ENCODE measurements around the gene TNFRSF19.
A peak's percentile ranks its signal among the peaks of the same experiment; 100 is the strongest.

Gene TNFRSF19

DNA sequence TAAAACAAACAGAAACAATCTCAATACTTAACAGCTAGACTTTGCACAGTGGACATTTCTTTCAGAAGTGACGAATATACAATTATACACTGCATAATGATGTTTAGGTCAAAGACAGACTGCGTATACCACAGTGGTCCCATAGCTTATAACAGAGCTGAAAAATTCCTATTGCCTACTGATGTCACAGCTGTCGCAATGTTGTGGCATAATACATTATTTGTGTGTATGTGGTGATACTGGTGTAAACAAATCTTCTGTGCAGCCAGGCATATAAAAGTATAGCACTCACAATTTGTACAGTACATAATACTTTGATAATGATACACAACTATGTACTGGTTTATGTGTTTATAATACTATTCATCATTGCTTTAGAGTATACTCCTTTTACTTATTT lies 116.7 kb downstream of the TNFRSF19 start:
- DNase-seq (ENCODE audit: low spot score), result no peak

DNA sequence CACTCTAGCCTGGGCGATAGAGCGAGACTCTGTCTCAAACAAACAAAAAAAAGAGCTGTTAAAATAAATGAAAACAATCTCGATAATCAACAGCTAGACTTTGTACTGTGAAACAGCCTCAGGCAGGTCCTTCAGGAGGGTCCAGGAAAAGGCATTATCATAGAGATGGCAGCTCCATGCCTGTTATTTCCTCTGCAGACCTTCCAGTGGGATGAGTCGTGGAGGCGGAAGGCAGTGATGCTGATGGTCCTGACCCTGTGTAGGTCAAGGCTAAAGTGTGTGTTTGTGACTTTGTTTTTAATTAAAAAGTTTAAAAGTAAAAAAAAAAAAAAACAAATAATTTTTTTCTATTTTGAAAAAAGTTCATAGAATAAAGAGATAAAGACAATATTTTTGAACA lies 117.4 kb downstream of the TNFRSF19 start:
- no peak for DNase-seq (ENCODE audit: low spot score)

DNA sequence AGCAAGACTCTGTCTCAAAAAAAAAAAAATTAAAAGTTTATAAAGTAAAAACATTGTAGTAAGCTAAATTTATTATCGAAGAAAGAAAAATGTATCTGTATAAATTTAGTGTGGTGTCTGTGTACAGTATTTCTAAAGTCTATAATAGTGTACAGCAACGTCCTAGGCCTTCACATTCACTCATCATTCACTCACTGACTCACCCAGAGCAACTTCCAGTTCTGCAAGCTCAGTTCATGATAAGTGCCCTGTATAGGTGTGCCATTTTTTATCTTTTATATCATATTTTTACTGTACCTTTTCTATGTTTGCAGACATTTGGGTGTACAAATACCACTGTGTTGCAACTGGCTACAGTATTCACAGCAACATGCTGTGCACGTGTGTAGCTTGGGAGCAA lies 118.1 kb downstream of the TNFRSF19 start:
- no peak for DNase-seq (ENCODE audit: low spot score)

DNA sequence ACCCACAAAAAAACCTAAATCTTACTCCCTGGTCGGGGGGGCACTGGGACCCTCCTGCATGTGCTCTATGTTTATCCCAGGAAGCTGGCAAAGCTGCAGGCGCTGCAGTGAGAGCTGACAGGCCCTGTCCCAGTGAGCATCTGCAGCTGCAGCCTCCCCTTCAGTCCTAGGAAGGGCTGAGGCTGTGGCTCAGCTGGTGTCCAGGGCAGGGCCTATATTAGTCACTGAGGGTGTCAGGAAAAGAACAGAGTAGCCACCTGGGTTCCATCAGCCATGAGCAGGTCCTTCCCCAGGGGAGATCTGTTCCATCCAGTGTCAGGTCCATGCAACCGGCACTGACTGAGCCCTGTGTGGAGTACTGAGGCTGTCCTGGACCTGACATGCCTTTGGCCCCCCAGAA lies 120.5 kb downstream of the TNFRSF19 start:
- no peak for DNase-seq (ENCODE audit: low spot score)

DNA sequence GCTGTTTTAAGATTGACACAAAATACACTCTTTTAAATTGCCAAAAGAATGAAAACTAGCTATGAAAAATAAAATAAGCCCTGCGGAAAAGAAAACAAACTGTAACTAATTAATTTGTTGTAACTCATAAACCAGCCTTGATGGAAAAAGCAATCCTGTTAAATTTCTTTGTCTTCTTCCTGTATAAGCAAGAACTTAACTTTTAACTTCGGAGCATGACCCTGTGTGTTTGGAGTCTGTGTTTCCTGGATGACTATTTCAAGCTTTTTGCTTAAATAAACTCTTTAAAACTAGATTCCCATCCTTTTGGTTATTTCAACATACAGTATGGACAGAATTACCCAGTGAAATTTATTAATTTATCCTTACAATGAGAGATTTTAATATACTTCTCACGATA lies 122.6 kb downstream of the TNFRSF19 start:
- DNase-seq (ENCODE audit: low spot score), result no peak

DNA sequence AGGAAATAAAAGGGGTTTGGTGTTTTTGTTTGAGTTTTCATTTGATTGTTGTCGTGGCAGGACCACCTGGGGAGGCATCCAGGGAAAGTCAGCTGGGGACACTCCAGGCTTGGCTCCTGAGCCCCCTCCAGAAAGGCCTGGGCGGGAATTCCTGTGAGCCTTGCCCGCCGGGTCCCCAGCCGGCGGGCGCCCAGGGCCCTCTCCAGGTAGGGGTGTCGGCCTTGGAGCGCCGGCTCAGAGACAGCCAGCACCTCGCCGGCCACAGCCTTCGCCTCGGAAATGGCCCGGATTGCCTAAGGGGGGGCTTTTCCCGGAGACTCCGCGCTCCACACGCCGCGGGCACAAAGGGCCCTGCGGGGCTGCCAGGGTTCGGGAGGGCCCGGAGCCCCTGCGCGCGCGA lies 125.0 kb downstream of the TNFRSF19 start:
- DNase-seq (ENCODE audit: low spot score), result no peak

DNA sequence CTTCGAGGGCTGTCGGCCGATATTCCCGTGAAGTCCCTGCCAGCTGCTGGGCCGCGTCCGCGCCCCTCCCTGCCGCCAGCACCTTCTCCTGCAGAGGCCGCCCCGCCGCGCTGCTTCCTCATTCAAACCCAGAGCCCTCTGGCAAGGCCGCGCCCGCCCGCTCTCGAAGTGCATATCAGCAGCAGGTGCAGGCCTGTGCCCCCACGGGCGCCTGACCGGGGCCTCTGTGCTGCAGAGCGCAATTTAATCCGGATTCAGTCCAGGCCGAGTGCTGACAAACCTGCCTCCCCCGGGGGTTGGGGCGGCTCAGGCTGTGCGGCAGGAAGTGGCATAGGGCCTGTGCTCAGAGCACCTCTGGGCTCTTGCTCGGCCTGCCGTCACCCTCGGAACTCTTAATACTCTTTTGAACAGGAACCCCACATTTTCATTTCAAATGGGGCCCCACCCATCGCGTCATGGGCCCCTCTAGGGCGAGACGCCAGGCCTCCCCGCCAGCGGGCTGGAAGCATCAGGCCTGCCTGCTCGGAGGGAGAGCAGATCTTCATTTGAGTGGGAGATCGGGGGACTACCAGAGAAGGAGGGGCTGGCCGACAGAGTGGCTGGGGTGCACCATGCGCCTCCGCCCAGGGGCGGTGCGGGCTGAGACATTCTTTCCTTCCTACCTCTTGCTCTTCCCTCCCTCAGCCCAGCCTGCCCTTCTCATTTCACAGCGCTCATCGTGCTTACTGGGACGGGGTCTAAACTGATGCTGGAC lies 125.7 kb downstream of the TNFRSF19 start:
- no peak for DNase-seq (ENCODE audit: low spot score)

DNA sequence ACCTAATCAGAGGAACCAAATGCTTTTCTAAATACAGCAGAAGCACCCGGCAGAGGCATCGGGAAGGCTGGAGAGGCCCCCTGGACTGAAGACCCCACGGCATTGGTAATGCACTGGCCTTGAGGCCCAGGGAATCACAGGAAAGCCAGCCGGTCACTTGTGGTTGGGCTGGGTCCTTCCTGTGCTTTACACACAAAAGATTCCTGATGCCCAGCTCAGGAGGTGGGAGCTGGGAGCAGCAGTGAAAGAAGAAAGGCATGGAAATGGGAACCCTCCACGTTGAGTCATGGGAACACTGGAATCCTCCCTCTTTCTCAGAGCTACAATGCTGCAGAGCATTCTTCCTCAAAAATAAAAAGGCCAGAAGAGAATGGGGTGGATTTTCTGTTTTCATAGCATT lies 126.4 kb downstream of the TNFRSF19 start:
- no peak for DNase-seq (ENCODE audit: low spot score)

DNA sequence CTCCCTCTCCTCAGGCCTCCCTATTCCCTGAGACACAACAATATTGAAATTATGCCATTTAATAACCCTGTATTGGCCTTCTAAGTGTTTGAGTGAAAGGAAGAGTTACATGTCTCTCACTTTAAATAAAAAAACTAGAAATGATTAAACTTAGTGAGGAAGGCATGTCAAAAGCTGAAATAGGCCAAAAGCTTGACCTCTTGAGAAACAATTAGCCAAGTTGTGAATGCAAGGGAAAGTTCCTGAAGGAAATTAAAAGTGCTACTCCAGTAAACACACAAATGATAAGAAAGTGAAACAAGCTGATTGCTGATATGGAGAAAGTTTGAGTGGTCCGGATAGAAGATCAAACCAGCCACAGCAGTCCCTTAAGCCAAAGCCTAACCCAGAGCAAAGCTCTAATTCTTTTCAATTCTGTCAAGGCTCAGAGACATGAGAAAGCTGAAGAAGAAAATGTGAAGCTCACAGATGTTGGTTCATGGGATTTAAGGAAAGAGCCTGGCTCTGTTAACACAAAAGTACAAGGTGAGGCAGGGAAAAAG lies 127.6 kb downstream of the TNFRSF19 start:
- DNase-seq (ENCODE audit: low spot score), result no peak

DNA sequence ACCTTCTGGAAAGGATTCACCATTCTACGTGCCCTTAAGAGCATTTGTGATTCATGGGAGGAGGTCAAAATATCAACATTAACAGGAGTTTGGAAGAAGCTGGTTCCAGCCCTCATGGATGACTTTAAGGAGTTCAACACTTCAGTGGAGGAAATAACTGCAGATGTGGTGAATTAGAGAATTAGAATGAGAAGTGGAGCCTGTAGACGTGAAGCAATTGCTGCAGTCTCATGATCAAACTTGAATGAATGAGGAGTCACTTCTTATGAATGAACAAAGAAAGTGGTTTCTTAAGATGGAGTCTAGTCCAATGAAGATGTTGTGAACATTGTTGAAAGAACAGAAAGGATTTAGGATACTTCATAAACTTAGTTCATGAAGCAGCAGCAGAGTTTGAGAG lies 129.1 kb downstream of the TNFRSF19 start:
- DNase-seq (ENCODE audit: low spot score), result no peak

DNA sequence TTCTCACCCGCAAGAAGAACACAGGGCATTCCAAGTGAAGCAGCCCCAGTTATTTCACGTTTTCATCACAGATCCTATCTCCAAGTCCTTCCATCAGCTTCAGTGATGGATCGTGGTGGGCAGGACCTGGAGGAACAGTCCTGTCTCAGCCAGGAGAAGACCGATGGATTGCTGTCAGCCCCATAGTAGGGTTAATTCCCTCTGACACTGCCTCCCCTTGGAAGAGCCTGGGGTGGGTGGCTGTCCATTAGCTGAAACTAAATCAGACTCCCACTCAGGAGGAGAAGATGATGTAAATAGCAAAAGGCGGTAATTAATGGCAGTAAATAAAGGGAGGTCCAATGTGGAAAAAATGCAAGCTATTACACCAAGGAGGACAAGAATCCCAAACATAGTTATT lies 131.0 kb downstream of the TNFRSF19 start:
- no peak for DNase-seq (ENCODE audit: low spot score)

DNA sequence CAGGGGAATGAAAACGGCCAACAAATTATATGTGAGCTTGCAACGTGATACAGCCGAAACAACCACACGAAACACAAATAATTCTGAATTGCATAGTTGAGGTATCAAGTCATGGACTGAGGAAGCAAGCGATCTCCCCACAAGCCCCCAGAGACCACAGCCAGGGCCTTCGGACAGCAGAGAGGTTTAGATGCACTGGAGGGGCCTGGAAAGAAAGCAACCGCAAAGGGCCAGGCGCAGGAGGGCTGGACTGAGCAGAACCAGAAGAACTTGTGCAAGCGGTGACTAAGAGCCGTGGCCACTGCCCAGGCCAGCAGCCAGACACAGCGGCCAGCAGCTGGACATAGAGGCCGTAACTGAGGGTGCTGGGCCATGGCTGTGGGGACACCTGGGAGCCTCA lies 131.4 kb downstream of the TNFRSF19 start:
- no peak for DNase-seq (ENCODE audit: low spot score)

DNA sequence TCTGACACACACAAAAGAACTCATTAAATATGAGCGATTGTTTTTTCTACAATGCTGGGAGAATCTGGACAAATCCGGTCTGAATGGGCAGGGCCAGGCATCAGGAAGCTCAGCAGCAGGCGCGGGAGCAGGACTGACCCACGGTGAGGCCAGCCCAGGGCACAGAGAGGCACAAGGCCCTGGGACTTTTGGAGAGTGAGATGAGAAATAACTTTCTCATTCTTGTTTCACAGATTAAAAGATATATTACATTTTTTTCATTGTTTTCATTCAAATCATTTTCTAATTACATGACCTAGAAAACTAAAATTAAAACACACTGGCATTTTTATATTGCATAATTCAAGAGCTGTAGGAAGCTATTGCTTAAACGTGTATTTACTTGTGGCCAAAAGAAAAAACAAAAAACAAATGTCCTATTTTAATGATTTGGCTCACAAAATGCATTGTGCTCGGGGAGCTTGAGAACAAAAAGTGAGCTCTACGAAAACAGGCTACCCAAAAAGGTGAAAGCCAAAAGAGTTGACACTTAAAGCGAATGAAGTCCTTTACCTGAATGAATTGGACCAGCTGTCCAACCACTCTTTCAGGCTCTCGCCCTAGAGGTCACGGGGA lies 133.1 kb downstream of the TNFRSF19 start:
- no peak for DNase-seq (ENCODE audit: low spot score)

DNA sequence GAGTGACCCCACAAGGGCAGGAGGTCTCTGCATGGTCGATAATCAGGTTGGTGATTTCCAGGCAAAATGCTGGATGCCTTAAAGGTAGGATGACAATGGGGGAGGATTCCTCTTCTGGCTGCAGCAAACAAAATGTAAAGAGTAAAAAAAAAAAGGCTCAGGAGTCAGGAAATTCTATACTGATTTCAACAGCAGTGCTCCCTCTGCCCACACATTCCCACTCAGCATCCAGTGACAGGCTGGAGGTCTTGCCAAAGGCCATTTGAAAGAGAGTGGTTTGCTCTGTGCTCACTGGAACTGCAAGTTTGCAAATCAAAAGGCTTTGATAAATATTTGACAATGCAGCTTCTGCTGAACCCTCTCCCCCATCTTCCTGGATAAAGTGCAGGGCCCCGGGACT lies 135.4 kb downstream of the TNFRSF19 start:
- no peak for DNase-seq (ENCODE audit: low spot score)

DNA sequence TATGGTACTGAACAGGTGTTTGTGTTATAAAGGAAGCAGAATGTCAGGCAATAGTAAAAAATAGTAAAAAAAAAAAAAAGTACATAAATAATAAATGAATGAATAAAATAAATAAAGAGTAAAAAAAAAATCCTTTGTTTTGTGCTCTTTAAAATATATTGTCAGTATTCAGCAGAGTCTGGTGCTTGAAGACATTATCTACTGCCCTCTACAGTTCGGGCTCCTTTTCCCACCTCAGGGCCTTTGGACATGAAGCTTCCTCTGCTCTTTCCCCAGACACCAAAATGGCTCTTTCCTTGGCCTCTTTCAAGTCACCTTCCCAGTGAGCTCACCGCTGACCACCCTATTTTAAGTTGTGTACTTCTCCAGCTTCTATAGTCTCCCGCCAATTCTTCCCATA lies 137.5 kb downstream of the TNFRSF19 start:
- peak; percentile 33 for DNase-seq (ENCODE audit: low spot score)

DNA sequence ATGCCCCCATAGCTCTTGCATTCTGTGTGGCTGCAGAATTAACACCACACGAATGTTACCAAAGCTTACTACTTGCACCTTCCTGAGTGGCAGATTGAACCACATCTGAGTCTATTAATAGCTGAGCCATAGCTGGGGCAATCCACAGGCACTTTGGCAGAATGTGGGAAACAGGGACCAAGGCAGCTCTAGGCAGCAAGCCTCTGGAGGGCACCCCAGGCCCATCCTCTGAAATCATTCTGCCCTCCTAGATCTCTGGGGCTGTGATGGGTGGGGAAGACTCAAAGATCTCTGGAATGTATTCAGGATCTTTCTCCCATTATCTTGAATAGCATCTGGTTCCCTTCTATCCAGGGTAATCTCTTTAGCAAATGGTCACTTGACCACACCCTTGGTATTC lies 139.3 kb downstream of the TNFRSF19 start:
- DNase-seq (ENCODE audit: low spot score), result no peak

DNA sequence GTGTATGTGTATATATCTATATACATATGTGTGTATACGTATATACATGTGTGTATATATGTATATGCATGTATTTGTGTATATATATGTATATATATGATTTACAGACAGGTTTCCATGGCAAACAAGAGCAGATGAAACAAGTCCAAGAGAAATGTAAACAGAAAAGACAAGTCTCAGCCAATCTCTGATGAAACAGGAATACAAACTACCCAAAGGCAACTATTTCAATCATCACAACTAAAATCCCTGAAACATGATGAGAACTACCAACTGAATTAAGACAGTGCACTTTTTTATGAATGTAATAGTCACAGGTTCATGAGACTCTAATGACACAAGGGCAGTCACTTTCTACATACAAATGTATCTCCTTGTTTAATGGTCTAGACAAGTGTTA lies 140.2 kb downstream of the TNFRSF19 start:
- no peak for DNase-seq (ENCODE audit: low spot score)

DNA sequence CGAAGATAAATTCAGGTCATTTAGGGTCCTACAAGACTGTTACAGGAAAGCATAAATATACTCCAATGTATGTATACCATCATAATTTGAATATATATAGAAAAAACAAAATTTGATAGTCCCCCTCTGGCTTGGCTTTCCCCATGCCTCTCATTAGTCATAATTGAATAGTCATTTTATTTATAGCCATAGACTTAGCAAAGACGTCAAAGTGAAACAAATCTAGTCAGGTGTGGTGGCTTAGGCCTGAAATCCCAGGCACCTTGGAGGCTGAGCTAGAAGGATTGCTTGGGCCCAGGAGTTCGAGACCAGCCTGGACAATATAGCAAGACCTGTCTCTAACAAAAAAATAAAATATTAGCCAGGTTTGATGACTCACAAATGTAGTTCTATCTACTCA lies 141.1 kb downstream of the TNFRSF19 start:
- no peak for DNase-seq (ENCODE audit: low spot score)

DNA sequence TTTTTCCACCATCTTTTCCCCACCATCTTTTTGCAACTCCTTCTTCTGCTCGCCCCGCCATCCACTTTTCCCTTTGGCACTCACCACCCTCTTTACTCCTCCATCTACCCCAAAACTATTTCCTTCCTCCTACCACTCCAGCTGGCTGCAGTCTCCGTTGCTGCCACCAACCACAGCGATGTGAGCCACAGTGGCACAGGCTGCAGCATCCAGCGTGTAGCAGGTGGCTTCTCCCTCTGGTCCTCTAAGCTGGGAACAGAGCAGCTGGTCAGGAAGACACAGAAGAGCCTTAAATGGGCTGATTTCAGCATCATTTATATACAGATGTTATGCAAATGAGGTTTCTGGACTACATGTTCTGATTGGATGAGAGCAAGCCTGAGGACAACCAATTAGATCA lies 144.5 kb downstream of the TNFRSF19 start:
- DNase-seq (ENCODE audit: low spot score), result no peak

DNA sequence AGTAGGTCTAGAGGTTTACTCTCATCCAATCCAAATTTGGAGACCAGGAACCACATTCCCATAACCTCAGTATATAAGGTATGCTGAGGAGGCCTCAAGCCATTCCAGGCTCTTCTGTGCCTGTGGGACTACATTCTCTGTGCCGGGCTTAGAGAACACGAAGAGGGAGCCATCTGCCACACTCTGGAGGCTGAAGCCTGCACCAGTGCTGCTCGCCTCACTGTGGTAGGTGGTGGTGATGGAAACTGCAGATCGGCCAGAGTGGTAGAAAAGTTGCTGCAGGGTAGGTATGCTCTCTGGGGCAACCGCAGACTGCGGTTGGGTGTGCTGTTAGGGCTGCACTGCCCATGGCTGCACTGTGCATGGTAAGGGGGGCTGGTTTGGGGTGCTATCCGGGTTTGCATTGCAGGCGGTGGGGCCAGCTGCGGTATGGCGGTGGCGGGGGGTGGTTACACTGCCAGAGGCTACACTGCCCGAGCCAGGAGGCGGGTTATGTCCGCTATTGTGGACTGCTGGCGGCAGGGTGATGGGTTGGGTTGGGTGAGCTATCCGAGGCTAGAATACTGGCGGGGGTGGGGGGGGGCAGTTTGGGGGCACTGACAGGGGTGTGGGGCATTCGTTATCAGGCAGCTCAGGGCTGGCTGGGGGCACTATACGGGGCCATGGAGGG lies 145.0 kb downstream of the TNFRSF19 start:
- DNase-seq (ENCODE audit: low spot score), result no peak

DNA sequence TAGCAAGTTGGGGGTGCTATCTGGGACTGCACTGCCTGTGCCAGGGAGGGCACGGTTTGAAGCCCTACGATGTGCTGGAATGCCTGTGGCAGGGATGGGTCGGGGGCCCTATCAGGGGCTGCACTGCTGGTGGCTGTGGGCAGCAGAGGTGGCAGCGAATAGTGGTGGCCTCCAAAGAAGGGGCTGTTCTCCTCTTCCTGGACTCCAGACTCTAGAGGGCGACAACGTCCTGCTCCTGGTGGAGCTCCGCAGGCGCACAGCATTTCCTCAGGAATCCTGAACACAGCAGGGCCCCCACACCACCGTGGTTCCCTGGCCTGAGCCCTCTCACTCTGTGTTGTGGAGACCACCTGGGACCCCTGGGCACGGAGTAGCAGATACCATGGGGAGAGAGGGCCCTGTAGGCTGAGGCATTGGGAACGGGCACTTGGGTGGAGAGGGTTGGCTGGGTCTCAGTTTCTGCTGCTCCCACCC lies 145.6 kb downstream of the TNFRSF19 start:
- no peak for DNase-seq (ENCODE audit: low spot score)

DNA sequence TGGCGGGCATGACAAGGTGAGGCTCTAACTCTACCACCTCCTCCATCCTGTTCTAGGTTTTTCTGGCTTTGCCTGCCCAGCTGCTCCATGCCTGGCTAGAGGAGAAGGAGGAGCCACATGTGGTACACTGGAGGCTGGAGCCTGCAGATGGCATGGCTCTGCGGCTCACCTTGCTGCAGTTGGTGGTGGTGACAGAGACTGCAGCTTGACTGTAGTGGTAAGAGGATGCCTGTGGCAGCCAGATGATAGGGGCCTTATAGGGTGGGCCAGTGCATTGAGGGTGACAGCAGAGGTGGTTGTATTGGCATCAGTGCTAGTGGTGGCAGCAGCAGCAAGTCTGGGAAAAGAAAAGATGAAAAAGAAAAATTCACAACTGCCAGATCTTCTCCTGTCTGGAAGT lies 146.2 kb downstream of the TNFRSF19 start:
- no peak for DNase-seq (ENCODE audit: low spot score)

DNA sequence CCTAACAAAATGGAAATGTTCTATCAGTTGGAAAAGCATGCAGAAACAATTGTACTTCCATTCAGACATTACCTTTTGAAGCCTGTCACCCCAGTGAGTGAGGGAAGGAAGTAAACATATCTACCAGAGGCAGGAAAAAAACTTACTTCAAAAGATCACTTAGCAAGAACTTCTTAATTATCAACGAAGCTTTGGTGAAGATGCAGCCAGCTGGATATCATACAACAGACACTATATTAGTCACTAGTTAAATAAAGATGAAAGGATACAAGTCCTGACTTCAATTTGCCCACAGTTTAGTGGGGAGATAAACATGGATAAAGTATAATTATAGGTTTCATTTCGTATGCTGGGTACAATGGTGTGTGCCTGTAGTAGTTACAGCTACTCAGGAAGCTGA lies 148.8 kb downstream of the TNFRSF19 start:
- no peak for DNase-seq (ENCODE audit: low spot score)
